K562 (cell line): ENCODE measurements around the gene PDE9A. TPM values are rescaled to one million over a fixed set of nuclear protein-coding genes. Genes with fewer than 3 reads are reported as not detected.
A peak's percentile ranks its signal among the peaks of the same experiment; 100 is the strongest.

Experiments used
- CBFA2T2 ChIP-seq: fragments of 450-650 bp; conservative IDR thresholded peaks from 2 replicates; pipeline ENCODE4 v1.6.1; 2017; ENCODE audit warnings: mild to moderate bottlenecking
- EGR1 ChIP-seq: fragments of 450-650 bp; conservative IDR thresholded peaks from 2 replicates; pipeline ENCODE4 v1.6.1; 2017; ENCODE audit warnings: mild to moderate bottlenecking
- ELF4 ChIP-seq: fragments of 450-650 bp; formaldehyde crosslinking; IDR thresholded peaks from 2 replicates; pipeline ENCODE4 v1.4.0; 2022; ENCODE audit warnings: missing genetic modification characterization
- HDAC1 ChIP-seq, 2 experiments: fragments of 450-650 bp; IDR thresholded peaks; 2 replicates each; pipeline ENCODE4 v1.6.1; 2016 to 2017; ENCODE audit warnings: inconsistent platforms in 1 of 2, mild to moderate bottlenecking in 1 of 2, moderate library complexity in 1 of 2
- HLTF ChIP-seq: fragments of 450-650 bp; IDR thresholded peaks from 2 replicates; pipeline ENCODE4 v1.6.1; 2016
- ILK ChIP-seq: fragments of 450-650 bp; IDR thresholded peaks from 2 replicates; pipeline ENCODE4 v1.6.1; 2016; ENCODE audit warnings: missing genetic modification characterization, low read depth, mild to moderate bottlenecking, missing compliant biosample characterization, moderate library complexity, borderline replicate concordance
- MYNN ChIP-seq, 2 experiments: sonication (generic); formaldehyde crosslinking in 1 of 2; IDR thresholded peaks; 2 replicates each; pipeline versions ENCODE4 v1.5.0 to v1.6.1; 2016 to 2020; ENCODE audit warnings: antibody characterized with exemption in 1 of 2, missing genetic modification reagents in 1 of 2
- SAFB2 ChIP-seq: fragments of 200-400 bp; formaldehyde crosslinking; IDR thresholded peaks from 2 replicates; pipeline ENCODE4 v1.6.1; 2018; ENCODE audit warnings: borderline replicate concordance, low read length, low read depth, moderate library complexity; ENCODE audit not compliant: severe bottlenecking
- SMARCA4 ChIP-seq: fragments of 450-650 bp; IDR thresholded peaks from 2 replicates; pipeline ENCODE4 v1.6.1; 2016
- ZNF224 ChIP-seq: sonication (generic); formaldehyde crosslinking; IDR thresholded peaks from 2 replicates; pipeline ENCODE4 v1.8.0; 2022; ENCODE audit warnings: mild to moderate bottlenecking, missing genetic modification reagents
- polyA plus RNA-seq, 8 experiments: library from polyadenylated mRNA; depleted of rRNA in 4 of 8; stranded (reverse) in 5 of 8; unstranded in 3 of 8; fragments of >200 nt; fragmentation: Nextera tagmentation in 2 of 8; fragmentation: Illumina TruSeq in 1 of 8; extraction: Ambion mirVana in 2 of 8; extraction: Trizol in 1 of 8; gene quantifications; 2 replicates each; pipeline versions ENCODE4 v1.2.1 to v1.2.3, GENCODE V29; 2011 to 2014; ENCODE audit warnings: inconsistent platforms in 1 of 8, missing spikeins in 1 of 8
- total RNA-seq, 7 experiments: library from RNA; depleted of rRNA in 6 of 7; stranded (reverse); fragments of >200 nt in 6 of 7; fragmentation: Illumina TruSeq in 2 of 7; extraction: Trizol in 2 of 7; gene quantifications; 2 replicates each; pipeline versions ENCODE4 v1.2.1 to v1.2.3, GENCODE V29; 2011 to 2021; ENCODE audit warnings: low replicate concordance in 1 of 7
- TF ChIP-seq, protein P1 (sequence below), 2 experiments: fragments of 450-650 bp in 1 of 2; sonication (generic) in 1 of 2; formaldehyde crosslinking in 1 of 2; IDR thresholded peaks; 2 replicates each; pipeline versions ENCODE4 v1.7.1 to v1.9.0; 2016 to 2022; ENCODE audit warnings: inconsistent platforms in 1 of 2, mild to moderate bottlenecking in 1 of 2, missing genetic modification reagents in 1 of 2
- TF ChIP-seq, protein P2 (sequence below): fragments of 450-650 bp; conservative IDR thresholded peaks from 2 replicates; pipeline ENCODE4 v1.6.1; 2016; ENCODE audit warnings: missing genetic modification characterization, low read depth, mild to moderate bottlenecking, missing compliant biosample characterization, moderate library complexity
- TF ChIP-seq, protein P3 (sequence below): conservative IDR thresholded peaks from 2 replicates; pipeline ENCODE4 v1.6.1; 2011; ENCODE audit warnings: low read depth, mild to moderate bottlenecking, low read length; ENCODE audit not compliant: control insufficient read depth
- TF ChIP-seq, protein P4 (sequence below): fragments of 450-650 bp; formaldehyde crosslinking; IDR thresholded peaks from 2 replicates; pipeline ENCODE4 v1.4.0; 2020; ENCODE audit warnings: mild to moderate bottlenecking

The PDE9A gene
- total and polyA plus RNA-seq, 9 of the 15 experiments (the other 6 are each of a cell fraction or from before 2014, with no cell fraction given), result 0.07 to 0.27 TPM; not detected in 7

GRCh38 chr21:42758721-42759593 is 105.5 kb downstream of the PDE9A start (continued):
- TF ChIP-seq, protein P1, sequence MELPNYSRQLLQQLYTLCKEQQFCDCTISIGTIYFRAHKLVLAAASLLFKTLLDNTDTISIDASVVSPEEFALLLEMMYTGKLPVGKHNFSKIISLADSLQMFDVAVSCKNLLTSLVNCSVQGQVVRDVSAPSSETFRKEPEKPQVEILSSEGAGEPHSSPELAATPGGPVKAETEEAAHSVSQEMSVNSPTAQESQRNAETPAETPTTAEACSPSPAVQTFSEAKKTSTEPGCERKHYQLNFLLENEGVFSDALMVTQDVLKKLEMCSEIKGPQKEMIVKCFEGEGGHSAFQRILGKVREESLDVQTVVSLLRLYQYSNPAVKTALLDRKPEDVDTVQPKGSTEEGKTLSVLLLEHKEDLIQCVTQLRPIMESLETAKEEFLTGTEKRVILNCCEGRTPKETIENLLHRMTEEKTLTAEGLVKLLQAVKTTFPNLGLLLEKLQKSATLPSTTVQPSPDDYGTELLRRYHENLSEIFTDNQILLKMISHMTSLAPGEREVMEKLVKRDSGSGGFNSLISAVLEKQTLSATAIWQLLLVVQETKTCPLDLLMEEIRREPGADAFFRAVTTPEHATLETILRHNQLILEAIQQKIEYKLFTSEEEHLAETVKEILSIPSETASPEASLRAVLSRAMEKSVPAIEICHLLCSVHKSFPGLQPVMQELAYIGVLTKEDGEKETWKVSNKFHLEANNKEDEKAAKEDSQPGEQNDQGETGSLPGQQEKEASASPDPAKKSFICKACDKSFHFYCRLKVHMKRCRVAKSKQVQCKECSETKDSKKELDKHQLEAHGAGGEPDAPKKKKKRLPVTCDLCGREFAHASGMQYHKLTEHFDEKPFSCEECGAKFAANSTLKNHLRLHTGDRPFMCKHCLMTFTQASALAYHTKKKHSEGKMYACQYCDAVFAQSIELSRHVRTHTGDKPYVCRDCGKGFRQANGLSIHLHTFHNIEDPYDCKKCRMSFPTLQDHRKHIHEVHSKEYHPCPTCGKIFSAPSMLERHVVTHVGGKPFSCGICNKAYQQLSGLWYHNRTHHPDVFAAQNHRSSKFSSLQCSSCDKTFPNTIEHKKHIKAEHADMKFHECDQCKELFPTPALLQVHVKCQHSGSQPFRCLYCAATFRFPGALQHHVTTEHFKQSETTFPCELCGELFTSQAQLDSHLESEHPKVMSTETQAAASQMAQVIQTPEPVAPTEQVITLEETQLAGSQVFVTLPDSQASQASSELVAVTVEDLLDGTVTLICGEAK (IDR thresholded peaks at IDR 0.05), result no peak
- TF ChIP-seq, protein P1 (CRISPR knock-in tag; IDR thresholded peaks at IDR 0.05), result no peak
- TF ChIP-seq HLTF (no peak), MYNN (IDR thresholded peaks at IDR 0.05) (0 out of 2 replicates have a peak, but pooled peaks have one; percentile 17), MYNN (CRISPR knock-in tag; IDR thresholded peaks at IDR 0.05) (no peak), ILK (tag) (no peak), EGR1 (peak; percentile 82), SAFB2 (no peak), HDAC1 (IDR thresholded peaks at IDR 0.05) (peak in 1 of 2 experiments; percentile 53; a peak in 1 of 4 replicates), SMARCA4 (no peak), ELF4 (CRISPR knock-in tag) (peak; percentile 57; the same call in 1 of the 2 replicates), ZNF224 (CRISPR knock-in tag) (no peak), CBFA2T2 (0 out of 2 replicates have a peak, but pooled peaks have one; percentile 15)
- TF ChIP-seq, protein P2, sequence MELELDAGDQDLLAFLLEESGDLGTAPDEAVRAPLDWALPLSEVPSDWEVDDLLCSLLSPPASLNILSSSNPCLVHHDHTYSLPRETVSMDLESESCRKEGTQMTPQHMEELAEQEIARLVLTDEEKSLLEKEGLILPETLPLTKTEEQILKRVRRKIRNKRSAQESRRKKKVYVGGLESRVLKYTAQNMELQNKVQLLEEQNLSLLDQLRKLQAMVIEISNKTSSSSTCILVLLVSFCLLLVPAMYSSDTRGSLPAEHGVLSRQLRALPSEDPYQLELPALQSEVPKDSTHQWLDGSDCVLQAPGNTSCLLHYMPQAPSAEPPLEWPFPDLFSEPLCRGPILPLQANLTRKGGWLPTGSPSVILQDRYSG, result no peak
- TF ChIP-seq, protein P3, sequence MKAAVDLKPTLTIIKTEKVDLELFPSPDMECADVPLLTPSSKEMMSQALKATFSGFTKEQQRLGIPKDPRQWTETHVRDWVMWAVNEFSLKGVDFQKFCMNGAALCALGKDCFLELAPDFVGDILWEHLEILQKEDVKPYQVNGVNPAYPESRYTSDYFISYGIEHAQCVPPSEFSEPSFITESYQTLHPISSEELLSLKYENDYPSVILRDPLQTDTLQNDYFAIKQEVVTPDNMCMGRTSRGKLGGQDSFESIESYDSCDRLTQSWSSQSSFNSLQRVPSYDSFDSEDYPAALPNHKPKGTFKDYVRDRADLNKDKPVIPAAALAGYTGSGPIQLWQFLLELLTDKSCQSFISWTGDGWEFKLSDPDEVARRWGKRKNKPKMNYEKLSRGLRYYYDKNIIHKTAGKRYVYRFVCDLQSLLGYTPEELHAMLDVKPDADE, result no peak
- TF ChIP-seq, protein P4, sequence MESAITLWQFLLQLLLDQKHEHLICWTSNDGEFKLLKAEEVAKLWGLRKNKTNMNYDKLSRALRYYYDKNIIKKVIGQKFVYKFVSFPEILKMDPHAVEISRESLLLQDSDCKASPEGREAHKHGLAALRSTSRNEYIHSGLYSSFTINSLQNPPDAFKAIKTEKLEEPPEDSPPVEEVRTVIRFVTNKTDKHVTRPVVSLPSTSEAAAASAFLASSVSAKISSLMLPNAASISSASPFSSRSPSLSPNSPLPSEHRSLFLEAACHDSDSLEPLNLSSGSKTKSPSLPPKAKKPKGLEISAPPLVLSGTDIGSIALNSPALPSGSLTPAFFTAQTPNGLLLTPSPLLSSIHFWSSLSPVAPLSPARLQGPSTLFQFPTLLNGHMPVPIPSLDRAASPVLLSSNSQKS (CRISPR knock-in tag), result no peak
